Mammary epithelial cell (primary cell): ENCODE measurements around the gene RAB10.
"Not testable (repeated sequence)": the region's sequence is repeated elsewhere in the genome, so short reads cannot be mapped to it uniquely, and the experiment has no call there.

Experiments used
- EZH2 ChIP-seq: IDR thresholded peaks from 2 replicates; pipeline ENCODE4 v1.6.1; 2012; ENCODE audit warnings: low read length, inconsistent platforms, borderline replicate concordance
- TF ChIP-seq, protein P1 (sequence below), 2 donors: IDR thresholded peaks in 1 of 2; conservative IDR thresholded peaks in 1 of 2; 2 replicates each; pipeline ENCODE4 v1.5.1; 2011 to 2012; ENCODE audit warnings: inconsistent platforms in 2 of 2, low read length in 2 of 2, mild to moderate bottlenecking in 2 of 2, control low read depth in 1 of 2, low read depth in 1 of 2; ENCODE audit not compliant: insufficient read depth in 1 of 2; ENCODE audit errors: extremely low read depth in 1 of 2

- TF ChIP-seq, protein P1, sequence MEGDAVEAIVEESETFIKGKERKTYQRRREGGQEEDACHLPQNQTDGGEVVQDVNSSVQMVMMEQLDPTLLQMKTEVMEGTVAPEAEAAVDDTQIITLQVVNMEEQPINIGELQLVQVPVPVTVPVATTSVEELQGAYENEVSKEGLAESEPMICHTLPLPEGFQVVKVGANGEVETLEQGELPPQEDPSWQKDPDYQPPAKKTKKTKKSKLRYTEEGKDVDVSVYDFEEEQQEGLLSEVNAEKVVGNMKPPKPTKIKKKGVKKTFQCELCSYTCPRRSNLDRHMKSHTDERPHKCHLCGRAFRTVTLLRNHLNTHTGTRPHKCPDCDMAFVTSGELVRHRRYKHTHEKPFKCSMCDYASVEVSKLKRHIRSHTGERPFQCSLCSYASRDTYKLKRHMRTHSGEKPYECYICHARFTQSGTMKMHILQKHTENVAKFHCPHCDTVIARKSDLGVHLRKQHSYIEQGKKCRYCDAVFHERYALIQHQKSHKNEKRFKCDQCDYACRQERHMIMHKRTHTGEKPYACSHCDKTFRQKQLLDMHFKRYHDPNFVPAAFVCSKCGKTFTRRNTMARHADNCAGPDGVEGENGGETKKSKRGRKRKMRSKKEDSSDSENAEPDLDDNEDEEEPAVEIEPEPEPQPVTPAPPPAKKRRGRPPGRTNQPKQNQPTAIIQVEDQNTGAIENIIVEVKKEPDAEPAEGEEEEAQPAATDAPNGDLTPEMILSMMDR (conservative IDR thresholded peaks at IDR 0.05 in 1 of 2, IDR thresholded peaks at IDR 0.05 in 1 of 2; ENCODE audit: extremely low read depth in 1 of 2, insufficient read depth in 1 of 2, low read depth in 1 of 2, low read length in 2 of 2) = not testable (repeated sequence)
- not testable (repeated sequence) for TF ChIP-seq EZH2
Measured at GRCh38 chr2:26080925-26081324, 47.0 kb downstream of the RAB10 start.
